Gastroesophageal sphincter (tissue), 3 donors: ENCODE results near the gene MCAM.

Experiments used
- EP300 ChIP-seq: sonication (generic); formaldehyde crosslinking; IDR thresholded peaks from one replicate; pipeline ENCODE4 v1.6.1; 2017; ENCODE audit warnings: antibody characterized with exemption, mild to moderate bottlenecking
- POLR2AphosphoS5 ChIP-seq: sonication (generic); formaldehyde crosslinking; IDR thresholded peaks from one replicate; pipeline ENCODE4 v1.6.1; 2017; ENCODE audit warnings: antibody characterized with exemption
- TF ChIP-seq, protein P1 (sequence below), 4 experiments: fragments of 200-600 bp in 2 of 4; fragments of 450-650 bp in 2 of 4; sonication (generic) in 1 of 4; IDR thresholded peaks; one replicate each; pipeline ENCODE4 v1.5.1; 2017 to 2019; ENCODE audit warnings: antibody characterized with exemption in 4 of 4, mild to moderate bottlenecking in 2 of 4, moderate library complexity in 2 of 4

DNA sequence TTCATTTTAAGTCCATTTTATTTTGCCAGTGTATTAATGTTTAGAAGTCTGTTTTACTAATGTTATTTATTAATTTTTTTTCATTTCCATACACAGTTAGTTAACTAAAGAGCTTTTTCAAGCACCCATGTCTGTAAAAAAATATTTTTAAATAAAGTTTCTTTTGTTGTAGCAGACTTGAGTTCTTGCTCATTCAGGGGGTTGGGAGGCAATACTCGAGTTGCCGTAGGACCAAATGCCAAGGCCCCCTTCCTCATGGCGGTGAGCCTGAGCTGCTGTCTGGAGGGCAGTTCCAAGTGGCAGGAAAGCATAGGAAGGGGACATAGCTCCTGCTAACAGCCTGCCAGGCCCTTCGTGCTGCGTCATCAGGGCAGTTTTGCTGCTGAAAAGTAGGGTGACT is 9.0 kb downstream of the MCAM start:
- TF ChIP-seq EP300 = no peak
- TF ChIP-seq, protein P1, sequence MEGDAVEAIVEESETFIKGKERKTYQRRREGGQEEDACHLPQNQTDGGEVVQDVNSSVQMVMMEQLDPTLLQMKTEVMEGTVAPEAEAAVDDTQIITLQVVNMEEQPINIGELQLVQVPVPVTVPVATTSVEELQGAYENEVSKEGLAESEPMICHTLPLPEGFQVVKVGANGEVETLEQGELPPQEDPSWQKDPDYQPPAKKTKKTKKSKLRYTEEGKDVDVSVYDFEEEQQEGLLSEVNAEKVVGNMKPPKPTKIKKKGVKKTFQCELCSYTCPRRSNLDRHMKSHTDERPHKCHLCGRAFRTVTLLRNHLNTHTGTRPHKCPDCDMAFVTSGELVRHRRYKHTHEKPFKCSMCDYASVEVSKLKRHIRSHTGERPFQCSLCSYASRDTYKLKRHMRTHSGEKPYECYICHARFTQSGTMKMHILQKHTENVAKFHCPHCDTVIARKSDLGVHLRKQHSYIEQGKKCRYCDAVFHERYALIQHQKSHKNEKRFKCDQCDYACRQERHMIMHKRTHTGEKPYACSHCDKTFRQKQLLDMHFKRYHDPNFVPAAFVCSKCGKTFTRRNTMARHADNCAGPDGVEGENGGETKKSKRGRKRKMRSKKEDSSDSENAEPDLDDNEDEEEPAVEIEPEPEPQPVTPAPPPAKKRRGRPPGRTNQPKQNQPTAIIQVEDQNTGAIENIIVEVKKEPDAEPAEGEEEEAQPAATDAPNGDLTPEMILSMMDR (IDR thresholded peaks at IDR 0.05) = no peak
- TF ChIP-seq POLR2AphosphoS5 = no peak
